Measurements from ENCODE around the gene CCK.

CCK gene

GRCh38 chr3:42236611-42237010 is 29.4 kb downstream of the CCK start:
- peak; percentile 80 for DNase-seq (ENCODE audit: low read depth)
- H3K4me3 ChIP-seq (ENCODE audit: low read depth, low read length) = no peak overlapping the region
- TF ChIP-seq, protein P1, sequence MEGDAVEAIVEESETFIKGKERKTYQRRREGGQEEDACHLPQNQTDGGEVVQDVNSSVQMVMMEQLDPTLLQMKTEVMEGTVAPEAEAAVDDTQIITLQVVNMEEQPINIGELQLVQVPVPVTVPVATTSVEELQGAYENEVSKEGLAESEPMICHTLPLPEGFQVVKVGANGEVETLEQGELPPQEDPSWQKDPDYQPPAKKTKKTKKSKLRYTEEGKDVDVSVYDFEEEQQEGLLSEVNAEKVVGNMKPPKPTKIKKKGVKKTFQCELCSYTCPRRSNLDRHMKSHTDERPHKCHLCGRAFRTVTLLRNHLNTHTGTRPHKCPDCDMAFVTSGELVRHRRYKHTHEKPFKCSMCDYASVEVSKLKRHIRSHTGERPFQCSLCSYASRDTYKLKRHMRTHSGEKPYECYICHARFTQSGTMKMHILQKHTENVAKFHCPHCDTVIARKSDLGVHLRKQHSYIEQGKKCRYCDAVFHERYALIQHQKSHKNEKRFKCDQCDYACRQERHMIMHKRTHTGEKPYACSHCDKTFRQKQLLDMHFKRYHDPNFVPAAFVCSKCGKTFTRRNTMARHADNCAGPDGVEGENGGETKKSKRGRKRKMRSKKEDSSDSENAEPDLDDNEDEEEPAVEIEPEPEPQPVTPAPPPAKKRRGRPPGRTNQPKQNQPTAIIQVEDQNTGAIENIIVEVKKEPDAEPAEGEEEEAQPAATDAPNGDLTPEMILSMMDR (IDR thresholded peaks at IDR 0.05; ENCODE audit: control insufficient read depth, extremely low read depth, insufficient read depth) = no peak

GRCh38 chr3:42235532-42235931 is 30.5 kb downstream of the CCK start:
- H3K4me3 ChIP-seq (ENCODE audit: low read depth, low read length) = no peak overlapping the region
- TF ChIP-seq, protein P1 (IDR thresholded peaks at IDR 0.05; ENCODE audit: control insufficient read depth, extremely low read depth, insufficient read depth) = no peak
- DNase-seq (ENCODE audit: low read depth) = no peak

DNA sequence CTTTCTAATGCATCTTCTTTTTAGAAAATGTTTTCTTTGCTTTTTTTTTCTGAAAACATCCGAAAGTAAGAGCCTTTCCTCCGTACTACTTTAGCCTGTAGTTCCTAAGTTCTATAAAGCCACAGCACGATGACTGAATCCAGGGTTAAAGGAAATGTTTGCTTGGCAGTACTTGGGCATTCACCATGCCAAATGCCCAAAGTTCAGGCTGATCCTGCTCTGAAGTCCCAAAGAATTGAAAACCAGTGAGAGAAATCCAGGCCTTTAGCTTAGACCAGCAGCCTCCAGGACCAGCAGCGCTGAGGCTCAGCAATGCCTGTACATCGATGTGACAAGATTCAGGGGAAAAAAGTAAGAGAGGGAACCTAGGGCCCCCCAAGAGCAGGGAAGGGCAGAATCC is 35.1 kb downstream of the CCK start:
- H3K4me3 ChIP-seq (ENCODE audit: low read depth, low read length) = no peak overlapping the region
- DNase-seq (ENCODE audit: low read depth) = no peak
- TF ChIP-seq, protein P1 (IDR thresholded peaks at IDR 0.05; ENCODE audit: control insufficient read depth, extremely low read depth, insufficient read depth) = no peak

GRCh38 chr3:42229942-42230688 is 35.9 kb downstream of the CCK start:
- TF ChIP-seq, protein P1 (IDR thresholded peaks at IDR 0.05; ENCODE audit: control insufficient read depth, extremely low read depth, insufficient read depth) = peak; percentile 63
- DNase-seq (ENCODE audit: low read depth) = no peak
- H3K4me3 ChIP-seq (ENCODE audit: low read depth, low read length) = no peak overlapping the region

DNA sequence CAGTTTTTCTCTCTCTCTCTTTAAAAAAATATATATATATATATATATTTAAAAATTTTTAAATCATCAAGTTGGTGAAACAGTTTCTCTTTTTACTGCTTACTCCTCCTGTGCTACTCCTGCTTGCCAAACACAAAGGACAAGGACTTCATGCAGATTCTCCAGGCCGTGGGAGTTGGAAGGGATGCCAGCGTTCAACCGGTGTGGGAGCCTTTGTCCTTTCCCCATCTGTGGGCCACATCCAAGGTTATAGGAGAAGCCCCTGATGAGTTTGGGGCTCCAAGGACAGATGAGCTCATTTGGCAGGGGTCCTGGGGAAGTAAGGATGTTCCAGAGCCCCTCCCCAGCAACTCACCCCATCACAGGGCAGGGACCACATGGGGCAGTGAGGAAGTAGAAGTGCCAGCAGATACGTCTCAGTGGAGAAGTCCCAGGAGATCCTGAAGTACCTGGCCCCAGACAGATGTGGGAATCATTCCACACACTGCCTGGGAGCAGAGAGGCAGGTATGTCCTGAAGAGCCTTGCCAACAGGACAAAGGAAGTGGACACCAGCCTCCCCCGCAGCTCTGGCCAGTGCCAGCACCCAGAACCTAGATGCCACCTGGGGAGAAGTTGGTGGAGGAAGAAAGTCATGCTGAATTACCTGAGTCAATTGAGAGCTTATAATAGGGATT is 36.6 kb downstream of the CCK start:
- TF ChIP-seq, protein P1 (IDR thresholded peaks at IDR 0.05; ENCODE audit: control insufficient read depth, extremely low read depth, insufficient read depth) = no peak
- DNase-seq (ENCODE audit: low read depth) = no peak

DNA sequence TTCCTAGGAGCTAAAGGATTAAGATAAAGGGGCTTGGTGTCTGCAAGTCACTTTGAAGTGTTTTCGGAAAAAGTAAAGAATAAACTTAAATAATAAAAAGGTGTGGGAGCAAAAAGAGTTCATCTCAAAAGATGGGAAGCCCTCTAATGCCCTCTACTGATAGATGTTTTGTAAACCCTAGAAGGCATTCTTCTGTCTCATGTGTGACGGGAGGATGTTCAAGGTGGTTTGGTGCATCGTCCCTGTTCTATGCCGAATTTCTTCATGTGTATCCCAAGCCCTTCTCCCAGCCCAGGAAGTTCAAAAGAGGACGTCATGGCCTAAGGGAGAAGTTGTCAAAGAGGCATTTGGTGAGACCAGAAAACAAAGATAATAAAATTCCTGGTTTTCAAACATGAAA is 37.2 kb downstream of the CCK start:
- no peak overlapping the region for H3K4me3 ChIP-seq (ENCODE audit: low read depth, low read length)
- no peak for DNase-seq (ENCODE audit: low read depth)
- TF ChIP-seq, protein P1 (IDR thresholded peaks at IDR 0.05; ENCODE audit: control insufficient read depth, extremely low read depth, insufficient read depth) = peak; percentile 39; the same call in 1 of the 2 replicates

More for the DNA sequence above, 36.6 kb downstream of the CCK start:
- H3K4me3 ChIP-seq (ENCODE audit: low read depth, low read length) = 0 out of 2 replicates have a peak overlapping the region, but pooled peaks have one; percentile 7
